G401 (cell line): ENCODE measurements around the gene PNPLA3. TPM values are rescaled to one million over a fixed set of nuclear protein-coding genes. Genes with fewer than 3 reads are reported as not detected.

Experiments
- DNase-seq: peaks from one replicate; pipeline ENCODE4 v3.0.0-alpha.2; 2015; ENCODE audit warnings: low spot score
- in situ Hi-C: cut with HindIII; loops from 2 replicates; pipeline ENCODE4 v1.10.0; 2016; ENCODE audit warnings: low sequenced_read_pairs, mixed read lengths
- total RNA-seq: library from RNA; depleted of rRNA; stranded (reverse); fragments of >200 nt; shearing (Covaris generic); gene quantifications from 2 replicates; pipeline ENCODE4 v1.2.3, GENCODE V29; 2014; rRNA removed

Gene PNPLA3, protein sequence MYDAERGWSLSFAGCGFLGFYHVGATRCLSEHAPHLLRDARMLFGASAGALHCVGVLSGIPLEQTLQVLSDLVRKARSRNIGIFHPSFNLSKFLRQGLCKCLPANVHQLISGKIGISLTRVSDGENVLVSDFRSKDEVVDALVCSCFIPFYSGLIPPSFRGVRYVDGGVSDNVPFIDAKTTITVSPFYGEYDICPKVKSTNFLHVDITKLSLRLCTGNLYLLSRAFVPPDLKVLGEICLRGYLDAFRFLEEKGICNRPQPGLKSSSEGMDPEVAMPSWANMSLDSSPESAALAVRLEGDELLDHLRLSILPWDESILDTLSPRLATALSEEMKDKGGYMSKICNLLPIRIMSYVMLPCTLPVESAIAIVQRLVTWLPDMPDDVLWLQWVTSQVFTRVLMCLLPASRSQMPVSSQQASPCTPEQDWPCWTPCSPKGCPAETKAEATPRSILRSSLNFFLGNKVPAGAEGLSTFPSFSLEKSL
- 3.8 and 6.5 TPM in 2 replicates for total RNA-seq

DNA sequence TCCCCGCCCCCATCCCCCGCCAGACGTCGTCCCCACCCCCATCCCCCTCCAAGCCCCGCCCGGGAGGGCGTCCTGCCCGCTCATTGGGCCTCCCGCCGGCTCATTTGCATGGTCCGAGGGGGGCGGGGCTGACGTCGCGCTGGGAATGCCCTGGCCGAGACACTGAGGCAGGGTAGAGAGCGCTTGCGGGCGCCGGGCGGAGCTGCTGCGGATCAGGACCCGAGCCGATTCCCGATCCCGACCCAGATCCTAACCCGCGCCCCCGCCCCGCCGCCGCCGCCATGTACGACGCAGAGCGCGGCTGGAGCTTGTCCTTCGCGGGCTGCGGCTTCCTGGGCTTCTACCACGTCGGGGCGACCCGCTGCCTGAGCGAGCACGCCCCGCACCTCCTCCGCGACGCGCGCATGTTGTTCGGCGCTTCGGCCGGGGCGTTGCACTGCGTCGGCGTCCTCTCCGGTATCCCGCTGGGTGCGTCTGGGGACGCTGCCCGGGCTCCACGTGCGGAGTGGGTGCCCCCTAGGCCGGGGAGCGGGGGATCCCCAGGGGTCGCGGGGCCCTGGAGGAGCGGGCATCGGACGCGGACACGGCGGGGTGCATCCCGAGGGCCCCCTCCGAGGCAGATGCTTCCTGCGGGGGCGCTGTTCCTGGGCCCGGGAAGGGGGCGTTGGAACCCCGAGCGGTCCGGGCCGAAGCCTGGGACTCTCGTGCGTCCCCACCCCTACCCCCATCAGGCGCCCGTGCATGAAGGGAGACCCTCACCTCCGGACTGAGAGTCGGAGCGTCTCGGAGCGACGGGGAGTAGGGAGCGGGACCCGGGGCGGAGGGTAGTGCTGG lies at the start of gene PNPLA3:
Gene PNPLA3, plus strand, starts transcription at position 175 of the 834 bp plus-strand sequence. Its CDS starts 107 bp downstream, at position 282.
- DNase-seq, result peak; percentile 59
- in situ Hi-C loops, result no loop called here

DNA sequence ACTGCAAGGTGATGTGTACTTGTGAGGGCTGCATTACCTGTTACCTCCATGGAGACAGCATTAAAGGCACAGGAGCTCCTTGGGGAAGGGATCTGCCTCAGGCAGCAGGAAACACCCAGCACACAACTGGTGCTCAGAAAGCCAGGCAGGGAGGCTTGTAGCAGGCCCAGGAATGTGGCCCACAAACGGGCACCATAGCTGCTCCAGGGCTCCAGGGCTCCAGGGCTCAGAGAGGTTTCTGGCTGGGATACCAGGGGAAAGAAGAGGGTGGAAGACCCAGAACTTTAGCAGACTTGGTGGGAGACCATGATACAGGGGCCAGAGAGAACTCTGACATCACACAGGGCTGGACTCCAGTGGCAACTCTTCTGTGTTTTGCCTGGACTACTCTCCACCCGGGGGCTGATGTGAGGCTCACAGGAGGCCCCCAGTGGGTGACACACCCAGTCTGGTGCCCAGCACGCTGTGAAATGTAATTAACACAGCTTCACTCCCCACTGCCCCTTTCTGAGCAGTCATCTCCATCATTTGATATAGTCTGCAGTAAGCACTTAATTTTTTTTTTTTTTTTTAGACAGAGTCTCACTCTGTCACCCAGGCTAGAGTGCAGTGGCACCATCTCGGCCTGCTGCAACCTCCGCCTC lies 46.6 kb upstream of the PNPLA3 start:
- no peak for DNase-seq
- in situ Hi-C loops, result no loop called here

DNA sequence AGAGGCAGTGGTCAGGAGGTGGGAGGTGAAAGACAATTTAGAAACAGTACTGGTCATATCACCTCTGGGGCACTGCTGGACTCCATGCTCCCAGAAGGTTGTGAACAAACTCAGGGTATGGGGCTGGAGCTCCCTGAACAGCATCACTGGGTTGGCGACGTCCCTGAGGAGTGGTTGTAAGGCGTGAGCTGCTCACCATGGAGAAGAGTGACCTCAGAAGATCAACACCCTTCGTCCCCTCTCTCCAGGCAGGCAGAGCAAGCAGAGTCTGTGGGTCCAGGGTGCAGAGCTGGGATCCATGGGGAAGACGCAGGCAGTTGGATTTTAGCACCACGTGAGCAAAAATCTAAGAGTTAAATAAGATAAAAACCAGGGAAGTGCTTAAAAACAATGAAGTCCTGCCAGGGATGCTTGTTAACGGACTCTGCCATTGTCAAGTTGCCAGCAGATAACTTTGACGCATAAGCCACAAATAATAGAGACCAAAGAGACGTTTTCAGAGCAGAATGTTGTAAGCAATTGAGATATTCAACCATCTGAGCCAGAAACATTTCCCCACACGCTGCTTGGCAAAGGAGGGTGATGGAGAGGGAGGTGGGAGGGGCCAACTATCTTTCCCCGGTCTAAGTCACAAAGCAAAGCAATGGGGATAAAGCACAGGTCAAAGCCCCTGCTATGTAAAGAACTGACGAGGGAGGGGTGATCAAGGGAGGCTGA lies 45.4 kb upstream of the PNPLA3 start:
- DNase-seq, result no peak
- in situ Hi-C loops, result no loop called here

DNA sequence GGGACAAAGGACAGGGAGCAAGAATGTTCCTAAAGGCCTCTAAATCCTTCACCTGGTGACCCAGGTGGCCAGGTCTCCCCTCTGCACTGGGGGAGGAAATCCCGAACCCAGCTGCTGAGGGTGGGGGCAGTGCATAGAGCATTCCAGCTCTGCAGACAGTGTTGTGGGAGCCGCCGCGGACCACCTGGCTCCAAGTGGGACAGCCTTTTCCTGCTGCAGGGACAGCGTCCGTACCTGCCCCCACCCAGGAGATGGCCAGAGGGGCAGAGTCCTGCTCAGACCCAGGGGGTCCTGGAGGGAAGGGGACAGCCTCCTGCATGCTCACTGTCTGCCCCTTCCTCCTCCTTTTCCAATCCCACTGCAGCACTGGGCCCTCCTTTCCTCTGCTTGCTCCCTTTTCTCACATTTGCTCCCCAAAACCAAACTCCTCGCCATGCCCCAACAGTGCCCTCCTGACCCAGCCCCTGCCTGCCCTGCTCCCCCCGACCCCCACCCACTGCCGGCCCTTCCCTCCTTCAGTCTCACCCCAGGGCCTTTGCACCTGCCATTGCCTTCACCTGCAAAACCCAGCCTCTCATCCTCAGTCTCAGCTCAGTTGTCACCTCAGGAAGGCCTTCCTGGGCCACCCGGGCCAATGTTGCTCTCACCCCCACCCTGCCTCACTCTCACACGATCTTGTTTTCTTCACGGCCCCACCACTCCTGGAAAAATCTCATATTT lies 44.6 kb upstream of the PNPLA3 start:
- in situ Hi-C loops, result no loop called here

DNA sequence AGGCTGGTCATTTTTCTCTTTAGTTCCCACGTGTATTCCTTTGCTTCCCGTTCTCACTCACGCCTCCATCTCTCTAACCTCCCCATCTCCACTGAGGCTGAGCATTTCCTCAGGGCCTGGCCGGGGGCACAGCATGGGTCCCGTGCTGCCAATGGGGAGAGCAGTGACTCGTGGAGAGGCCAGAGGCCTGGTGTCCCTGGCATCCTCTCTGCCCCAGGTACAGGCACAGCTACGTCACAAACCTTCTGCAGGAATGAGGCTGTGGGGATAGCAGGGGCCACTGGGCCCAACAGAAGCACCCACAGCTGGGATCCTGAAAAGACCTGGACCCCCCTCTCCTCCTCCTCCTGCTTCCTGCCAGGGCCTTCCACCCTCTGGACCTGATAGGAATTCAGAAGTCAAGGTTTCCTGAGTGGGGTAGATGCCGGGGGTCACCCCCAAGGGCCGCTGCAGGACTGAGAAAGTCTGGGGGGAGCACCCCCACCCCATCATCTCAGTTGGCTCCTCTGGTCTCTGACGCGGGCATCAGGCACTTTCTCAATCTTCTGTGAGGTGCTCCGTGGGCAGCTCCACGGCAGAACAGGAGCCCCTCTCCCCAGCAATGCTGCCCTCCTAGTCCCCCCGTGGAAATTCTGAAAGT lies 43.6 kb upstream of the PNPLA3 start:
- in situ Hi-C loops, result no loop called here
- no peak for DNase-seq

More for the DNA sequence above, 44.6 kb upstream of the PNPLA3 start:
- DNase-seq, result no peak

DNA sequence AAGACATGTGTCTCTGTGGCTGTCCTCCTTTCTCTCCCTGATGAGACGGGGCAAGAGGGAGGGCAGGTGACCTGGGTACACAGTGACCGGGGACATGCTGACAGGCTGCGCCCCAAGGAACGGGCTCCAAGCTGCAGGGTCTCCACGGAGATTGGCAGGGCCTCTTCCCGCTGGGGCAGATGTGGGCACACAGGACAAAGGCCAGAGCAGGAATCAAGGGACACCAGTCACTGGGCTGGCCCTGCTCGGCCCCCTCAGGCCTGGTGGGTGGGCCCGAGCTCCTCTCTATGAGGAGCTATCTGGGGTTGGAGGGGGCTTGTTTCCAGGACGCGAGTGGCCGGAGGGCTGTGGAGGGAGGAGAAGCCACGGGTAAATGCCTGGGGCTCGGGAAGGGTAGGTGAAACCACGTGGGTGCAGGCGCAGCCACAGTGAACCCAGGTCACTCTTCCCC lies 43.0 kb upstream of the PNPLA3 start:
- no peak for DNase-seq
- in situ Hi-C loops, result no loop called here

DNA sequence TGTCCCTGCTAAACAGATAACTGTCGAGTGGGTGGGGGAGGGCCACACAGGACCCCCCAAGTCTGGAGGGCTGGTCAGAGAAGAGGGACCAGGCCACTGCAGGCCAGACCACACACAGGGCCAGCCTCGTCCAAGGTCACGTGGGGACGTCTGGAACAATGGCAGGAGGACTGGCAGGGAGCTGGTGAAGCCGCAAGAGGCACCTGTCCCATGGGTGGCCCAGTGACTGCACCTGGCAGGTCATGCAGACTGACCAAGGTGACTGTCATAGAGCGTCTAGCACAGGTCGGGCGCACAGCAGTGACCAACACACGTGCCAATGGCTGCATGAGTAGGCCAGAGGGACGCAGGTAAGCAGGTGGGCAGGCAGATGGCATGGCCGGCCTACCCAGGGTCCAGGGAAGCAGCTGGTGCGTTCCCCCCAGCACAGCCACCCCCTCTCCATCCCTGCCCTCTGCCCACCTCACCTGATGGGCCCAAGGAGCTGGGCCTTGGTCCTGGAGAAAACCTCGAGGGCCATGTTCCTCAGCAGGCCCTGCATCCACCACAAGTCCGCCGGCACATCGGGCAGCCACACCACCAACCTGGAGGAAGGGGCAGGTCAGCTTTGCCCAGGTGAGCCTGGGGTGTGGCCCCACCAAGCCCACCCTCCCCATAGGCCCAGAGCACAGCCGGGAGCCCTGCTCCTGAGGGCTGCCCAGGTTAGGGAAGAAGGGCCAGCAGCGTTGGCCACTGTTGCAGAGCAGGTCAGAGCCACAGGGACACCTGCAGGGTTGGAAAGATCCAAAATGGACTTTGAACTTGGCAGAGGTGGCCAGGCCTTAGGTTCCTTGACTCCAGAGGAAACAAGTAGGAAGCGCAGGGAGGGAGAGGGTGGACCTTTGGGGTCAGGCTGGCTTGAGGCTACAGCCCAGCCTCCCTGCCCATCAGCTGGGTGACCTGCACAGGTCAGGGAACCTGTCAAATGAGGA lies 42.2 kb upstream of the PNPLA3 start:
- DNase-seq, result no peak
- in situ Hi-C loops, result no loop called here

DNA sequence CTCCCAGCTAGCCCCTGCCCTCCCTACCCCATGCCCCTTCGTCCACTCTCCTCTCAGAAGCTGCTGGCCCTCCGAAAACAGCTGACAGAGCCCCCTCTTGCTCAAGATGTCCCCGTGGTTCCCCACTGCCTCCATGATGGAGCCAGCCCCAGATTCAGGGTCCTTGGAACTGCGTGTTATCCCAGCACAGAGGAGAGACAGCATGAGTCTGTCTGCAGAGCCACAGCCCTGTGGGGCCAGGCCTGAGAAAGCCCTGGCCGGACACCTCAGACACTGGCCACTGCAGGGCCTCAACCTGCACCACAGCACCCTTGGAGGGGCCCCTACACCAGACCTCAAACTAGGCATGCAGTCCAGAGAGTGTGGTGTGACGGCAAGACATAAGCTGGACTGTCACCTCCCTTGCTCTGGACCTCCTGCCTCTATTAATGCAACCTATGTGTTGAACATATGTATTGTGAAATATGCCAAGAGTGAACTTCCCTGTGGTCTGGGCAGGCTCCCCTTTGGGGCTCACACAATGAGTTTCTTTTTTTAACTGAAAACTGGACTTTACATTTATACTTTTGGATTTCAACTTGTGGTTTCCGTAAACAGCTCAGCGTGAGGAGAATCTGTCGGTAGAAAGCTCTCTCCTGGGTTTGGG lies 41.4 kb upstream of the PNPLA3 start:
- in situ Hi-C loops, result no loop called here

DNA sequence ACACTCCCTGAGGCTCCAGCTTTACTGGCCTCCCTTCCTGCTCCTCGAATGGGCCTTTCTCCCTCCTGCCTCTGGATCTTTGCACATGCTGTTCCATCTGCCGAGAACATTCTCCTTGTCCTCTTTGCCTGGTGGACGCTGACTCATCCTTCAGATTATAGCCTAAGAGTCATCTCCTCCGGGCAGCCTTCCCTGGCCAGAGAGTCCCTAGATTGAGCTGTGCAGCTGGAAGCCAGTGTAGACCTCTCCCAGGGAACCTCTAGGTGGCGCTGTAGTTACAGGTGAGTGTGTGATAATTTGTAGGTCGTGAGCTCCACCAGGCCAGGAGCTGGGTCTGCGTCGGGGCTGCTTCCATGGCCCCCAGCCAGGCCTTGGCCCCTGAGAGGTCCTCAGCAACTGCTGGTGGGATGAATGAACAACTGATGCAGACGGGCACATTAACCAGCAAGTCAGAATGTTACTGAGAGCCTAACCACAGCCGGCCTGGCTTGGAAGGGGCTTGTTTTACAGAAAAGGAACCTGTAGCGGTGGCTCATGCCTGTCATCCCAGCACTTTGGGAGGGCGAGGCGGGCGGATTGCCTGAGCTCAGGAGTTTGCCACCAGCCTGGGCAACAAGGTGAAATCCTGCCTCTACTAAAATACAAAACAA lies 40.5 kb upstream of the PNPLA3 start:
- in situ Hi-C loops, result no loop called here

More for the DNA sequence above, 41.4 kb upstream of the PNPLA3 start:
- no peak for DNase-seq

DNA sequence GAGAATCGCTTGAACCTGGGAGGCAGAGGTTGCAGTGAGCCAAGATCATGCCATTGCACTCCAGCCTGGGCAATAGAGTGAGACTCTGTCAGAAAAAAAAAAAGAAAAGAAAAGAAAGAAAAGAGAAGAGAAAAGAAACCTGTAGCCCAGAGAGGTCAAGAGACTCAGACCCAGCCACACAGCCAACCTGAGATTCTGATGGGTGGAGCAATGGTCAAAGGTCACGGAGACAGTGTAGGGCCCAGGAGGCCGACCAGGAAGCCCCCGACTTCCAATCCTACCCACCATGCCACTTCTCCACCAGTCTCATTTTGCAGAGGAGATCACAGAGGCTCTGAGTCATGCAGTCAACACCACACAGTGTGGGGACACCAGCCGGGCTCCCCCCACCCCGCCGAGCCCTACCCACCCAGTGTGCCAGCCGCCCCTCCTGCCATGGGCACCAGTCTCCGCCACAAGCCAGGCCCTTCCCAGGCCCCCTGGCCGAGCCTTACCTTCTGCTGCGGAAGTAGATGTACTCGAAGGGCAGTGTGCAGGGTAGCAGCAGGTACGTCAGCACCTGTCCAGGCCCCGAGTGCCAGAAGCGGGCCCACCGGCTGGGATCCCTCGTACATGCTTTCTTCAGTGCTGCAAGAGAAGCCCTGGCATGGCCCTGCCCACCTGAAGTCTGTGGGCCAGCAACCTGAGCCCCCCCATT lies 39.7 kb upstream of the PNPLA3 start:
- DNase-seq, result no peak
- in situ Hi-C loops, result no loop called here

More for the DNA sequence above, 40.5 kb upstream of the PNPLA3 start:
- DNase-seq, result peak; percentile 45

DNA sequence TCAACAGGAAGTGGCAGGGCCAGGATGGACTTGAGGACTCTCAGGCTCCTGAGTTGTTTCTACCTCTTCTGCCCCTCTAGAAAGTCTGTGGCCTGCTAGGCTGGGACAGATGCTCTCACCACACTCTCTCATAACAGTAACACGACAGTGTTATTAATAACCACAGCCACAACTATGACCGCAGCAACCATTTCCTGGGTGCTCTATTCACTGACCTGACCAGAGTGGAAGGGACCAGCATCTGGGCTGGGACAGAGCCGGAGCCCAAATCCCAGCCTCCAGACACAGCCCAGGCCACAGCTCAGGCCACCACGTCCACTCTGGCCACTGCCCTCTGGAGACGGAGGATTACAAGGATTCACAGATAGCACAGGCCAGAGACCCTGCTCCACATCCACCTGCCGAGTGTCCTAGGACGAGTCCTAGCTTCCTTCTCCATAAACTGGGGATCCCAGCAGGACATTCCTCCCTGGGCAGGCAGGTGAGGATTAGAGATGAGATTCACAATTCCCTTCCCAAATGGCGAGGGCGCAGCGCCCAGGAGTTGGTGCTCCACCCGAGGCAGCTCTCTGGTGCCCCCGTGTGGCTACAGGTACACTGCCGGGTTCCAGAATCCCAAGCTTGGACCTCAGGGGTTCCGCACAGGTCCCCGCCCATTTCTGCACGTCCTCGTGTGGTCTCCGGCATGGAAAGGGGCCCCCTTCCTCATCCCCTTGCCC lies 38.8 kb upstream of the PNPLA3 start:
- peak; percentile 53 for DNase-seq
- in situ Hi-C loops, result no loop called here

DNA sequence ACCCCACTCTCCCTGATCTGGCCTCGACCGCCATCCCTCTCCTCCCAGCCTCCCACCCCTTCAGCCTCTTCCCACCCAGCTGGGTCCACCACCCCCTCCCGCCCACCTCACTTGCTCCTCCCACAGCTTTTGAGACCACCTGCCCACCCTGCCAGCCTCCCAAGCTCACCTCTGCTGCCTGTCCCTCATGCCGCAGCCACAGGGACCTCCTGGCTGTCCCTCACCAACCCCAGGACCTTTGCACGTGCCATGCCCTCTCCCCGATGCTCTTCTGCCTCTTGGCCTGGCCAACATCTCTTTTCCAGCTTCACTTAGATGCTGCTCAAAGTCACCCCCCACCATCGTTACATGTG lies 38.3 kb upstream of the PNPLA3 start:
- no peak for DNase-seq

DNA sequence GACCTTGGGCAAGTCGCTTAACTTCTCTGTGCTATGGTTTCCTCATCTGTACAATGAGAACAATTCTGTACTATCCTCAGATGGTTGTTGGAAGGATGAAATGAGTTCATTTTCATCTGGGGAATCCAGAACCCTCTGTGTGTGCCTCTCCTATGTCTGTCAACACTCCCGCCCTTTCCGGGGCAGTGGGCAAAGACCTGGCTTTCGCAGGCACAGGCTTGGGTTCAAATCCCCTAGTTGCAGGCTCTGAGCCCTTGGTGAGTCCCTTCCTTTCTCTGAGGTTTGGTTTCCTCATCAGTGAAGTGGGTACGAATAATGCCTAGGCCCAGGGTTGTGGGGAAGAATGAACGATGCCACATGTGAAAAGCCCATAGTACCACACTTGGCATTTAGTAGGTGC lies 37.8 kb upstream of the PNPLA3 start:
- in situ Hi-C loops, result no loop called here
- DNase-seq, result no peak

More for the DNA sequence above, 38.3 kb upstream of the PNPLA3 start:
- in situ Hi-C loops, result no loop called here

DNA sequence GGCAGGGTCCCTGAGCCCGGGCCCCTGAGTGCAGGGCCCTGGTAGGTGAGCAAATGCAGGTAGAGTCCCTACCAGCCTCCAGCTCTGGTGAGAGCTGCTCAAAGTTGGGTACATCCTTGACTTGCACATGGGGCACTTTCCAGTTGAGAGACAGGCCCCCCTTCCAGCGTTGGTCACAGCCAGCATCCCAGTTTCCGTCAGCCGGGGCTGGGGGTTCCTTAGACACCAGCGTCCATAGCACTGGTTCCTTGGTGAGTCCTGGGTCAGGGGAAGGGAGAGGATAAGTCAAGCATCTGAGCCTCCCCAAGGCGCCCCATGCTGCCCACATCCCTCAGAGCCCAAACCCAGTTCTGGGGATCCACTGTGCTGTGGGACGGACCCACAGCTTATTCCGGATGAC lies 37.4 kb upstream of the PNPLA3 start:
- DNase-seq, result no peak
- in situ Hi-C loops, result no loop called here

DNA sequence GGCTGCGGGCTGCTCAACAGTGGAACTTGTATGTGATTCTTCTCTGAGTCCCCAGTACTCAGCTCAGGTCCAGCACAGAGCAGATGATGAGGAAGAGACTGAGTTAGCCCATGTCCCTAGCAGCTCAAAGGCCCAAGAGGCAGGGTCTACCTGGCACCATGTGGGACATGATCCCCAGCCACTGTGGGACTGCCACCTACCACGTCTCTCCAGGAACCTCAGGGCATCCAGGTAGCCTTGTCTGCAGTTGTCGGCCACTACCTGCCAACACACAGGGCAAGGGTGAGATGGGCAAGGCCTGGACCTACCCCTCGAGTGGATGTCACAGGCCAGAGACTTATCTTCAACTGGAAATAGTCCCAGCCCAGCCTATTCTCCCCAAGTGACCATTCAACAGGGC lies 36.2 kb upstream of the PNPLA3 start:
- no peak for DNase-seq
- in situ Hi-C loops, result no loop called here
